ENCODE data around the gene OLFML2A.

DNA sequence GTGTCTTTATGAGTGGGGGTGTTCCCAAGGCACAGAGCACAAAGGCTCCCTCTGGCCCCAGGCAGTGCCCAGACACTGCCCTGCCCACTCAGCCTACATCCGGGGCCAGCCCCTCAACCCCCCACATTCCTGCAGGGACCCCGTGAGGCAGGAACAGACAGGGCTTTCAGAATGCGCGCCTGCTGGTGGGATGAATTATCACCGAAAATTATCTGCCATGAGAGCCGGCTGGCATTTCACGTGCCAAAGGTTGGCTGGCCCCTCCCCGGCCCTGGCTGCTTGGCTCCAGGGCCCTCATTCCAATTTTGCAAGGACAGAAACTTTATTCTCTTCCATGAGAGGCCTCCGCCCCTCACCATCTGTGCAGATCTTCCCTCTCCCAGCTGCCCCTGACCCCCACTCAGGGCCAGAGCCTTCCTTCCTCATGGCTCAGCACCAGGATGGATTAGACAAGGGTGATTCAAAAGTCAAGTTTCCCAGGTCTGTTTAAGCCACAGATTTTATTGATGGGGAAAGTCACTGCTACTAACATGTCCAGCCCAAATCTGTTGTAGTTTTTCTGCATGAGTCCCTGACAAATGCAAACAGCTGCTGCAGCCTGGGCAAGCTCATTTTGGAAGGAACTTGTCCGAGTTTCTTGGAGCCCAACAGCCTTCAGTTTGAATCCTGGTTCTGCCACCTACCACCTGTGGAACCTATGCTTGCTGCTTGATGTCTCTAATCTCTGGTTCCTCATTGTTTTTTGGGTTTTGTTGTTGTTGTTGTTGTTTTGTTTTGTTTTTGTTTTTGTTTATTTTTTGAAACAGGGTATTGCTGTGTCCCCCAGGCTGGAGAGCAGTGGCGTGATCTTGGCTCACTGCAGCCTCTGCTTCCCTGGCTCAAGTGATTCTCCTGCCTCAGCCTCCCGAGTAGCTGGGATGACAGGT, 44.0 kb downstream of the OLFML2A start:
- TF ChIP-seq CTCF (conservative IDR thresholded peaks at IDR 0.05; ENCODE audit: low read length) (no peak), EZH2phosphoT487 (IDR thresholded peaks at IDR 0.05; ENCODE audit: borderline replicate concordance, low read depth, low read length) (no peak)

Data from OCI-LY7 (cell line).